ENCODE data around the gene ZNRD2.

The ZNRD2 gene

GRCh38 chr11:65595131-65595530 lies 24.9 kb downstream of the ZNRD2 start:
- DNase-seq (ENCODE audit: low read depth), result no peak
- no peak overlapping the region for H3K4me3 ChIP-seq (ENCODE audit: control insufficient read depth, low read depth, low read length)
- TF ChIP-seq CTCF (IDR thresholded peaks at IDR 0.05; ENCODE audit: control insufficient read depth, insufficient read depth, low read depth, low read length, missing control alignments), result no peak

GRCh38 chr11:65595543-65596281 lies 25.4 kb downstream of the ZNRD2 start, which contains the start of gene KCNK7:
Gene KCNK7 (minus strand): TSS chr11:65595800. CDS start chr11:65595772, 28 bp downstream.
- no peak for DNase-seq (ENCODE audit: low read depth)
- no peak for TF ChIP-seq CTCF (IDR thresholded peaks at IDR 0.05; ENCODE audit: control insufficient read depth, insufficient read depth, low read depth, low read length, missing control alignments)
- H3K4me3 ChIP-seq (ENCODE audit: control insufficient read depth, low read depth, low read length), result no peak within 1 kb of the TSS

GRCh38 chr11:65596520-65596919 lies 26.2 kb downstream of the ZNRD2 start:
- TF ChIP-seq CTCF (IDR thresholded peaks at IDR 0.05; ENCODE audit: control insufficient read depth, insufficient read depth, low read depth, low read length, missing control alignments), result no peak
- H3K4me3 ChIP-seq (ENCODE audit: control insufficient read depth, low read depth, low read length), result no peak overlapping the region
- no peak for DNase-seq (ENCODE audit: low read depth)

GRCh38 chr11:65598258-65598699 lies 28.0 kb downstream of the ZNRD2 start:
- TF ChIP-seq CTCF (IDR thresholded peaks at IDR 0.05; ENCODE audit: control insufficient read depth, insufficient read depth, low read depth, low read length, missing control alignments), result no peak
- DNase-seq (ENCODE audit: low read depth), result no peak
- H3K4me3 ChIP-seq (ENCODE audit: control insufficient read depth, low read depth, low read length), result no peak overlapping the region

GRCh38 chr11:65599216-65599954 lies 29.1 kb downstream of the ZNRD2 start:
- no peak overlapping the region for H3K4me3 ChIP-seq (ENCODE audit: control insufficient read depth, low read depth, low read length)
- TF ChIP-seq CTCF (IDR thresholded peaks at IDR 0.05; ENCODE audit: control insufficient read depth, insufficient read depth, low read depth, low read length, missing control alignments), result no peak
- DNase-seq (ENCODE audit: low read depth), result no peak

- no peak for DNase-seq (ENCODE audit: low read depth)
- no peak for TF ChIP-seq CTCF (IDR thresholded peaks at IDR 0.05; ENCODE audit: control insufficient read depth, insufficient read depth, low read depth, low read length, missing control alignments)
Measured at GRCh38 chr11:65599955-65600246, 29.6 kb downstream of the ZNRD2 start.

More at GRCh38 chr11:65599955-65600246, 29.6 kb downstream of the ZNRD2 start:
- H3K4me3 ChIP-seq (ENCODE audit: control insufficient read depth, low read depth, low read length), result no peak overlapping the region
